H1 (cell line): Measurements from ENCODE around the gene SLC22A6. TPM values are rescaled to one million over a fixed set of nuclear protein-coding genes. Genes with fewer than 3 reads are reported as not detected.

Source experiments
- CTCF ChIA-PET: fragments of 300-600 bp; sonication (Branson Sonifier 250); formaldehyde crosslinking; loops from one replicate; lab custom pipeline; 2021; ENCODE audit not compliant: partially characterized antibody; lab: Charles Lee
- POLR2A ChIA-PET: fragments of 300-600 bp; sonication (Branson Sonifier 250); formaldehyde crosslinking; loops from one replicate; lab custom pipeline; 2021; ENCODE audit warnings: inconsistent platforms; ENCODE audit not compliant: partially characterized antibody; lab: Charles Lee
- DNase-seq, 2 experiments: peaks; one replicate each; pipeline versions ENCODE4 v3.0.0 to v3.0.0-alpha.2; 2010 to 2022; ENCODE audit warnings: low spot score in 2 of 2, low read depth in 1 of 2, mixed read lengths in 1 of 2
- FAIRE-seq: peaks from 2 replicates; lab custom pipeline; 2011; peaks lifted over from hg19 to GRCh38; lab: Jason Lieb, UNC
- H2AFZ ChIP-seq: 2 replicates; pipeline ENCODE4 v1.8.1; 2012; ENCODE audit warnings: low read length, inconsistent platforms
- H2AK5ac ChIP-seq: 2 replicates; pipeline ENCODE4 v1.6.1; 2013; ENCODE audit warnings: low read depth, low read length
- H2BK120ac ChIP-seq: replicated peaks from 2 replicates; pipeline ENCODE3; 2013; ENCODE audit warnings: low read depth, low read length, inconsistent platforms
- H2BK12ac ChIP-seq: 2 replicates; pipeline ENCODE4 v1.6.1; 2013; ENCODE audit warnings: low read depth, low read length
- H2BK15ac ChIP-seq: 2 replicates; pipeline ENCODE4 v1.6.1; 2013; ENCODE audit warnings: low read length
- H2BK20ac ChIP-seq: 2 replicates; pipeline ENCODE4 v1.6.1; 2013; ENCODE audit warnings: low read length
- H2BK5ac ChIP-seq: 2 replicates; pipeline ENCODE4 v1.6.1; 2013; ENCODE audit warnings: low read depth, low read length
- H3K14ac ChIP-seq: 2 replicates; pipeline ENCODE4 v1.6.1; 2013; ENCODE audit warnings: inconsistent platforms; ENCODE audit not compliant: insufficient read length
- H3K18ac ChIP-seq: 2 replicates; pipeline ENCODE4 v1.6.1; 2013; ENCODE audit warnings: low read length; ENCODE audit errors: extremely low read depth
- H3K23ac ChIP-seq: 2 replicates; pipeline ENCODE4 v1.6.1; 2013; ENCODE audit warnings: inconsistent platforms; ENCODE audit not compliant: insufficient read length
- H3K23me2 ChIP-seq: 2 replicates; pipeline ENCODE4 v1.6.1; 2013; ENCODE audit warnings: low read depth, low read length
- H3K27ac ChIP-seq: 2 replicates; pipeline ENCODE4 v1.6.1; 2011; ENCODE audit warnings: low read depth, low read length, inconsistent platforms
- H3K27me3 ChIP-seq, 4 experiments: replicated peaks in 1 of 4; 1 replicate in 1 of 4; 2 replicates in 3 of 4; pipeline versions ENCODE4 v1.6.1 to v1.8.1; 2011 to 2013; ENCODE audit warnings: low read length in 3 of 4, mild to moderate bottlenecking in 3 of 4, inconsistent platforms in 2 of 4, mixed read lengths in 2 of 4, moderate library complexity in 1 of 4; ENCODE audit not compliant: control insufficient read depth in 3 of 4, insufficient read depth in 3 of 4; ENCODE audit errors: extremely low read depth in 1 of 4
- H3K36me3 ChIP-seq, 4 experiments: 2 replicates each; pipeline versions ENCODE4 v1.6.1 to v1.8.1; 2011 to 2013; ENCODE audit warnings: mild to moderate bottlenecking in 4 of 4, low read length in 3 of 4, moderate library complexity in 2 of 4, control low read depth in 1 of 4, inconsistent platforms in 1 of 4; ENCODE audit not compliant: insufficient read depth in 4 of 4, control insufficient read depth in 2 of 4
- H3K4ac ChIP-seq: replicated peaks from 2 replicates; pipeline ENCODE3; 2013; ENCODE audit warnings: low read length, low read depth, mixed read lengths, inconsistent platforms; ENCODE audit not compliant: insufficient read length
- H3K4me1 ChIP-seq, 4 experiments: replicated peaks in 1 of 4; 1 replicate in 1 of 4; 2 replicates in 3 of 4; pipeline versions ENCODE4 v1.6.1 to v1.8.1; 2011 to 2013; ENCODE audit warnings: low read length in 3 of 4, inconsistent platforms in 2 of 4, mixed read lengths in 1 of 4; ENCODE audit not compliant: insufficient read depth in 4 of 4, control insufficient read depth in 3 of 4
- H3K4me2 ChIP-seq, 2 experiments: 2 replicates each; pipeline versions ENCODE4 v1.6.1 to v1.8.1; 2011 to 2013; ENCODE audit warnings: low read depth in 2 of 2, low read length in 2 of 2, control low read depth in 1 of 2, inconsistent platforms in 1 of 2, mild to moderate bottlenecking in 1 of 2; ENCODE audit not compliant: insufficient read depth in 1 of 2
- H3K4me3 ChIP-seq, 4 experiments: fragments of 200-600, 300-600 bp in 1 of 4; sonication (generic), shearing (Covaris generic), sonication (Bioruptor Twin) in 1 of 4; 2 replicates each; pipeline versions ENCODE4 v1.5.1 to v1.8.1; 2011 to 2016; ENCODE audit warnings: low read length in 4 of 4, low read depth in 3 of 4, control low read depth in 2 of 4, inconsistent platforms in 2 of 4, mild to moderate bottlenecking in 2 of 4, mixed read lengths in 1 of 4, moderate library complexity in 1 of 4; ENCODE audit not compliant: insufficient read depth in 2 of 4; ENCODE audit errors: extremely low read depth in 1 of 4
- H3K56ac ChIP-seq: replicated peaks from 2 replicates; pipeline ENCODE3; 2013; ENCODE audit warnings: low read depth, mild to moderate bottlenecking, mixed read lengths, low read length, inconsistent platforms; ENCODE audit not compliant: insufficient read length
- H3K79me1 ChIP-seq: 2 replicates; pipeline ENCODE4 v1.6.1; 2013; ENCODE audit warnings: low read depth, low read length, control low read depth
- H3K79me2 ChIP-seq, 2 experiments: 2 replicates each; pipeline versions ENCODE4 v1.6.1 to v1.8.1; 2012 to 2013; ENCODE audit warnings: low read length in 2 of 2, mild to moderate bottlenecking in 2 of 2, inconsistent platforms in 1 of 2; ENCODE audit not compliant: insufficient read depth in 2 of 2, control insufficient read depth in 1 of 2
- H3K9ac ChIP-seq, 4 experiments: replicated peaks in 1 of 4; 1 replicate in 1 of 4; 2 replicates in 3 of 4; pipeline versions ENCODE4 v1.6.1 to v1.8.1; 2011 to 2013; ENCODE audit warnings: low read depth in 3 of 4, low read length in 3 of 4, control low read depth in 2 of 4, mild to moderate bottlenecking in 2 of 4, moderate library complexity in 2 of 4, inconsistent platforms in 1 of 4; ENCODE audit errors: extremely low read depth in 1 of 4
- H3K9me3 ChIP-seq, 2 experiments: 2 replicates each; pipeline versions ENCODE4 v1.6.1 to v1.8.1; 2012 to 2013; ENCODE audit warnings: mild to moderate bottlenecking in 2 of 2, moderate library complexity in 2 of 2, control low read depth in 1 of 2, inconsistent platforms in 1 of 2, low read depth in 1 of 2, low read length in 1 of 2, mixed read lengths in 1 of 2; ENCODE audit not compliant: insufficient read depth in 2 of 2
- H4K20me1 ChIP-seq, 2 experiments: replicated peaks in 1 of 2; 2 replicates each; pipeline versions ENCODE3 to v1.8.1; 2011 to 2013; ENCODE audit warnings: inconsistent platforms in 2 of 2, low read length in 2 of 2, mild to moderate bottlenecking in 1 of 2; ENCODE audit not compliant: insufficient read depth in 2 of 2, control insufficient read depth in 1 of 2
- H4K5ac ChIP-seq: 2 replicates; pipeline ENCODE4 v1.6.1; 2013; ENCODE audit warnings: low read length, low read depth, mixed read lengths, inconsistent platforms; ENCODE audit not compliant: insufficient read length
- H4K8ac ChIP-seq: 2 replicates; pipeline ENCODE4 v1.8.0; 2013; ENCODE audit warnings: mild to moderate bottlenecking, moderate library complexity, low read length, inconsistent platforms; ENCODE audit not compliant: insufficient read depth; ENCODE audit errors: extremely low read depth
- H4K91ac ChIP-seq: replicated peaks from 2 replicates; pipeline ENCODE3; 2013; ENCODE audit warnings: low read length, mixed read lengths, inconsistent platforms; ENCODE audit not compliant: insufficient read length
- ATF3 ChIP-seq: IDR thresholded peaks from 2 replicates; pipeline ENCODE4 v1.6.1; 2011; ENCODE audit warnings: low read depth, mild to moderate bottlenecking, low read length; ENCODE audit not compliant: insufficient read depth
- CREB1 ChIP-seq: IDR thresholded peaks from 2 replicates; pipeline ENCODE4 v1.6.1; 2012; ENCODE audit warnings: inconsistent platforms
- JUND ChIP-seq: IDR thresholded peaks from 2 replicates; pipeline ENCODE4 v1.6.1; 2011; ENCODE audit warnings: mild to moderate bottlenecking, improper control_type of control experiment, low read length
- KDM4A ChIP-seq: IDR thresholded peaks from one replicate; pipeline ENCODE4 v1.7.1; 2012; ENCODE audit warnings: low read depth, mild to moderate bottlenecking, moderate library complexity, low read length, inconsistent platforms; ENCODE audit not compliant: severe bottlenecking
- POLR2A ChIP-seq, 2 experiments: IDR thresholded peaks; 1 replicate in 1 of 2; 2 replicates in 1 of 2; pipeline ENCODE4 v1.6.1; 2011; ENCODE audit warnings: low read depth in 2 of 2, low read length in 2 of 2, mild to moderate bottlenecking in 2 of 2; ENCODE audit errors: control extremely low read depth in 1 of 2
- RAD21 ChIP-seq, 2 experiments: IDR thresholded peaks in 1 of 2; conservative IDR thresholded peaks in 1 of 2; 2 replicates each; pipeline ENCODE4 v1.6.1; 2011; ENCODE audit warnings: low read depth in 2 of 2, low read length in 2 of 2, improper control_type of control experiment in 1 of 2, inconsistent platforms in 1 of 2, mild to moderate bottlenecking in 1 of 2, moderate library complexity in 1 of 2
- SIN3A ChIP-seq, 2 experiments: IDR thresholded peaks in 1 of 2; conservative IDR thresholded peaks in 1 of 2; 2 replicates each; pipeline ENCODE4 v1.6.1; 2011 to 2012; ENCODE audit warnings: low read length in 2 of 2, improper control_type of control experiment in 1 of 2, low read depth in 1 of 2, mild to moderate bottlenecking in 1 of 2
- SIX5 ChIP-seq: IDR thresholded peaks from 2 replicates; pipeline ENCODE4 v1.6.1; 2011; ENCODE audit warnings: mild to moderate bottlenecking, low read depth, low read length
- WGBS, 2 experiments: shearing (Covaris generic) in 1 of 2; methylation state at CpG; one replicate each; pipeline versions ENCODE4 v1.1.6 to v1.1.7; 2013 to 2015; ENCODE audit warnings: low lambda C conversion rate in 2 of 2, mixed read lengths in 2 of 2, inconsistent platforms in 1 of 2, low coverage in 1 of 2, missing lambda C conversion rate in 1 of 2; ENCODE audit not compliant: insufficient replicate concordance in 2 of 2, insufficient coverage in 1 of 2, insufficient read length in 1 of 2; ENCODE audit errors: extremely low coverage in 1 of 2, missing lambda C conversion rate in 1 of 2; 5-methylcytosine and 5-hydroxymethylcytosine counted together
- polyA plus RNA-seq, 7 experiments: library from polyadenylated mRNA; depleted of rRNA in 3 of 7; stranded (reverse) in 5 of 7; unstranded in 2 of 7; fragments of >200 nt in 5 of 7; fragments of 200-250 nt in 2 of 7; gene quantifications; 1 replicate in 5 of 7; 2 replicates in 1 of 7; 4 replicates in 1 of 7; pipeline versions ENCODE4 v1.2.1 to v1.2.3, GENCODE V29; 2011 to 2013; ENCODE audit warnings: missing spikeins in 2 of 7, mixed read lengths in 2 of 7
- total RNA-seq: library from RNA; stranded (reverse); fragmentation: NEBNext Ultra II Directional; extraction: Animal tissue kit (Norgen Biotek cat#: 25700); gene quantifications from 2 replicates; pipeline ENCODE4 v1.2.1, GENCODE V29; 2021

SLC22A6 gene
- total and polyA plus RNA-seq, 2 of the 8 experiments (the other 6 are each of a cell fraction or from before 2014, with no cell fraction given): not detected

DNA sequence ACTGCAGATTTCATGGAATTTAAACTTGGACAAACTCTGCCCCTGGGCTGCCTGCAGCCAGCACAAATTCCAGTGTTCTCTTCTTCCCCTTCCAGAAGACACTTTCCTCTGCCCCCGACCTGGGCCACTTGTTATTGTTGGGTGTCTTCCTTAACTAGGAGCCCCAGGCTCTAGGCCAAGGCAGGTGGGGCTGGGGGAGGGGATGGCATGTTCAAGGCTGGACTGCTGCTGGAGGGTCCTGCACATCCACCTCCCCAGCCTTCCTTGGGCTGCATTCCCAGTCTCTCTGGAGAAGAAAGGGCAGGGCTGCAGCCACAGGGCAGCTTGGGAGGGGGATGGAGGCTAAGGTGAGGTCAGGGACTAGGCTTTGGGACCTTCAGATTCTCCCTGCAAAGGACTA, 11.5 kb upstream of the SLC22A6 start:
- no peak overlapping the region for H3K23ac ChIP-seq
- H2BK12ac ChIP-seq: no peak overlapping the region
- CTCF ChIA-PET: interaction anchor here (0.7 to 13.8 kb wide), 7 partner anchors 12 to 217 kb away, joined by 3 to 132 read pairs (median 6); partner anchors contain the start of gene SLC22A6
- no peak for TF ChIP-seq SIX5
- no peak for TF ChIP-seq SIN3A (conservative IDR thresholded peaks at IDR 0.05 in 1 of 2, IDR thresholded peaks at IDR 0.05 in 1 of 2; ENCODE audit: low read depth in 1 of 2, low read length in 2 of 2)
- no peak for TF ChIP-seq KDM4A
- no peak for TF ChIP-seq ATF3
- no peak for TF ChIP-seq JUND
- TF ChIP-seq CREB1: no peak
- TF ChIP-seq RAD21 (IDR thresholded peaks at IDR 0.05 in 1 of 2, conservative IDR thresholded peaks at IDR 0.05 in 1 of 2; ENCODE audit: low read depth in 2 of 2, low read length in 2 of 2): no peak
- TF ChIP-seq POLR2A (IDR thresholded peaks at IDR 0.05; ENCODE audit: control extremely low read depth in 1 of 2, low read depth in 2 of 2, low read length in 2 of 2): no peak
- H3K9me3 ChIP-seq: peaks cover 0 to 4% of the 10 kb centered on the region in 2 experiments; a peak in 2 of 4 replicates
- H3K79me2 ChIP-seq: no peaks in the 10 kb centered on the region
- H2BK5ac ChIP-seq: no peak overlapping the region
- H3K23me2 ChIP-seq: no peaks in the 10 kb centered on the region
- no peak overlapping the region for H3K14ac ChIP-seq
- no peaks in the 10 kb centered on the region for H4K20me1 ChIP-seq
- H3K79me1 ChIP-seq: no peaks in the 10 kb centered on the region
- H3K36me3 ChIP-seq: no peaks in the 10 kb centered on the region
- H2AK5ac ChIP-seq: no peak overlapping the region
- no peak overlapping the region for H3K4ac ChIP-seq
- no peak overlapping the region for H3K4me3 ChIP-seq
- POLR2A ChIA-PET: interaction anchor here (1.8 kb wide), 1 partner anchor 12 kb away, joined by 6 read pairs; no protein-coding TSS in a partner anchor
- H2BK20ac ChIP-seq: no peak overlapping the region
- no peak overlapping the region for H3K9ac ChIP-seq
- H2BK120ac ChIP-seq: no peak overlapping the region
- no peak overlapping the region for H2BK15ac ChIP-seq
- no peak overlapping the region for H3K56ac ChIP-seq
- no peak overlapping the region for H4K5ac ChIP-seq
- H3K4me1 ChIP-seq: no peaks in the 10 kb centered on the region; a peak in 1 of 7 replicates
- H2AFZ ChIP-seq: no peak overlapping the region
- H3K18ac ChIP-seq: no peak overlapping the region; the same call in 1 of the 2 replicates
- H3K27ac ChIP-seq: no peak overlapping the region
- H4K91ac ChIP-seq: no peak overlapping the region
- no peak overlapping the region for H4K8ac ChIP-seq
- H3K4me2 ChIP-seq: no peak overlapping the region
- no peaks in the 10 kb centered on the region; a peak in 1 of 7 replicates for H3K27me3 ChIP-seq
- no peak for DNase-seq
- no peak for FAIRE-seq
- WGBS, 2 experiments: 71% methylated on average over 1 of the region's 1 CpG; no CpG with 5 or more reads in 1 of the 2 experiments
